Esophagus squamous epithelium (tissue), 4 donors: ENCODE results near the gene CYB5R4.

Experiments used
- CTCF ChIP-seq, 6 experiments: fragments of 450-650 bp in 4 of 6; fragments of 200-600 bp in 2 of 6; sonication (generic) in 2 of 6; IDR thresholded peaks; one replicate each; pipeline ENCODE4 v1.5.1; 2016 to 2019; ENCODE audit warnings: antibody characterized with exemption in 6 of 6, mild to moderate bottlenecking in 4 of 6, moderate library complexity in 4 of 6
- POLR2A ChIP-seq, 4 donors: fragments of 450-650 bp; IDR thresholded peaks; one replicate each; pipeline ENCODE4 v1.6.1; 2017; ENCODE audit warnings: antibody characterized with exemption in 4 of 4, mild to moderate bottlenecking in 4 of 4, moderate library complexity in 3 of 4

DNA sequence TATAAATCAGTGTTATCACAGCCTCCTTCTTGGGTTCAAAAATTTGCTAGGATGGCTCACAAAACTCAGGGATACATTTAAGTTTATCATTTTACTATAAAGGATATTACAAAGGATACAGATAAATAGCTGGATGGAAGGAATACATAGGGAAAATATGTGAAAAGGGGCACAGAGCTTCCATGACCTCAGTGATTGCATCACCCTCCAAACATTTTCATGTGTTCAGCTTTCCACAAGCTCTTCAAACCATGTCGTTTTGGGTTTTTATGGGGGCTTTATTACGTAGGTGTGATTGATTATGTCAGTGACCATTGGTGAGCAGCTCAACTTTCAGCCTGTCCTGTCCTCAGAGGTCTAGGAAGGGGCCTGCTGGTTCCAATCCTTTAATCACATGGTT is 68.0 kb downstream of the CYB5R4 start:
- TF ChIP-seq CTCF (IDR thresholded peaks at IDR 0.05) (no peak), POLR2A (IDR thresholded peaks at IDR 0.05) (no peak)
